ENCODE measurements around the gene SORL1-AS1.

GRCh38 chr11:121426476-121427399, 26.0 kb downstream of the SORL1-AS1 start:
- no peak for TF ChIP-seq POLR2AphosphoS5 (IDR thresholded peaks at IDR 0.05; ENCODE audit: low read depth, low read length)
- TF ChIP-seq POLR2A (IDR thresholded peaks at IDR 0.05; ENCODE audit: low read depth, low read length), result no peak
- no peak for TF ChIP-seq PAX5 (IDR thresholded peaks at IDR 0.05; ENCODE audit: insufficient read depth, low read length, severe bottlenecking)
- no peak for TF ChIP-seq TAF1 (IDR thresholded peaks at IDR 0.05; ENCODE audit: low read depth, low read length)

Data from GM12891 (cell line).